ENCODE data around the gene PREX1. TPM values are rescaled to one million over a fixed set of nuclear protein-coding genes. Genes with fewer than 3 reads are reported as not detected.

Gene PREX1
- polyA plus RNA-seq, 1 of the 3 experiments (the other 2 are of a cell fraction): 5.3 TPM

DNA sequence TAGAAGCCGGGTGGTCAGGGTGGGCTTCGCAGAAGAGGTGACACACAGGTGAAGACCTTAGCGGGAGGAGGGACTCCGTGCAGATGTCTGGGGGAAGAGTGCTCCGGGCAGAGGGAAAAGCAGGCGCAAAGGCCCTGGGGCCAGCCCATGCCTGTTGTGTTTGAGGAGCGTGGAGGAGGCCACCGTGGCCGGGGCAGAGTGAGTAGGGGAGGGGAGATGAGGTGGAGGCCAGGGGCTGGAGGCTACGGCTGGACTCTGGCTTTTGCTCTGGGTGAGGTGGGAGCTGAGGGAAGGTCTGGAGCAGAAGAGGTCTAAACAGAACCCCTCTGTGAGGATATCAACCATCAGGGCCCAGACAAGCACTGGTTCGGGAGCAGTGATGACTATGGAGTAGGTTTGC, 244.0 kb downstream of the PREX1 start:
- Histone ChIP-seq H3K36me3 (replicated peaks in 1 of 2; ENCODE audit: control insufficient read depth in 1 of 2, insufficient read depth in 2 of 2, low read length in 1 of 2) (no peaks in the 10 kb centered on the region), H3K4me1 (ENCODE audit: control insufficient read depth in 1 of 2, insufficient read depth in 2 of 2, low read depth in 1 of 2, low read length in 1 of 2) (no peaks in the 10 kb centered on the region; a peak in 1 of 4 replicates), H3K4me2 (no peak overlapping the region), H3K27me3 (ENCODE audit: insufficient read depth) (peaks cover 5% of the 10 kb centered on the region; the same call in 1 of the 2 replicates), H3K9me3 (no peaks in the 10 kb centered on the region), H3K79me2 (ENCODE audit: insufficient read depth) (no peaks in the 10 kb centered on the region), H3K9ac (no peak overlapping the region), H3K4me3 (ENCODE audit: low read depth in 2 of 2, low read length in 1 of 2) (no peak overlapping the region), H3K27ac (ENCODE audit: low read depth in 2 of 2, low read length in 1 of 2) (no peak overlapping the region), H3K9me2 (no peaks in the 10 kb centered on the region), H4K20me1 (ENCODE audit: insufficient read depth) (no peaks in the 10 kb centered on the region), H3F3A (replicated peaks; ENCODE audit: insufficient read depth) (no peaks in the 10 kb centered on the region), H2AFZ (ENCODE audit: low read depth) (no peak overlapping the region)
- no peak for DNase-seq
- ChIA-PET POLR2A (no interaction called here), CTCF (no interaction called here)
- WGBS (ENCODE audit: low lambda C conversion rate): 61% methylated on average over 11 of the region's 11 CpGs
- TF ChIP-seq, protein P1, sequence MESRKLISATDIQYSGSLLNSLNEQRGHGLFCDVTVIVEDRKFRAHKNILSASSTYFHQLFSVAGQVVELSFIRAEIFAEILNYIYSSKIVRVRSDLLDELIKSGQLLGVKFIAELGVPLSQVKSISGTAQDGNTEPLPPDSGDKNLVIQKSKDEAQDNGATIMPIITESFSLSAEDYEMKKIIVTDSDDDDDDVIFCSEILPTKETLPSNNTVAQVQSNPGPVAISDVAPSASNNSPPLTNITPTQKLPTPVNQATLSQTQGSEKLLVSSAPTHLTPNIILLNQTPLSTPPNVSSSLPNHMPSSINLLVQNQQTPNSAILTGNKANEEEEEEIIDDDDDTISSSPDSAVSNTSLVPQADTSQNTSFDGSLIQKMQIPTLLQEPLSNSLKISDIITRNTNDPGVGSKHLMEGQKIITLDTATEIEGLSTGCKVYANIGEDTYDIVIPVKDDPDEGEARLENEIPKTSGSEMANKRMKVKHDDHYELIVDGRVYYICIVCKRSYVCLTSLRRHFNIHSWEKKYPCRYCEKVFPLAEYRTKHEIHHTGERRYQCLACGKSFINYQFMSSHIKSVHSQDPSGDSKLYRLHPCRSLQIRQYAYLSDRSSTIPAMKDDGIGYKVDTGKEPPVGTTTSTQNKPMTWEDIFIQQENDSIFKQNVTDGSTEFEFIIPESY (IDR thresholded peaks at IDR 0.05; ENCODE audit: borderline replicate concordance, low read depth): no peak
- no peak for TF ChIP-seq FOXJ3 (CRISPR knock-in tag; IDR thresholded peaks at IDR 0.05)
- no peak for TF ChIP-seq RAD21 (IDR thresholded peaks at IDR 0.05; ENCODE audit: low read length)

DNA sequence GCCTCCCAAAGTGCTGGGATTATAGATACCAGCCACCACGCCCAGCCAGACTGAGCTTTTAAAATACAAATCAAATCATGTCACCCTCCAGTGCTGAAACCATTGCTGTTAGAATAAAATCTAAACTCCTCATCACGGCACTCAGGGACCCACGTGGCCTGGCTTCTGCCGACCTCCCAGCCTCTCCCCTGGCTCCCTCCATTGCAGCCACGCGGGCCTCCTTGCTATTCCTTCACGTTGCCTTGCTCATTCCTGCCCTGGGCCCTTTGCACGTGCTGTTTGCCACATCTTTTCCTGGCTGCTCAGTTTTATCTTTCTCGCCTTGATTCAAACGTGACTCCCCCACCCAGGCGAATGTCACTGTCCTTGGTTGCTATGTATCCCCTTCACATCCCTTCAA, 244.6 kb downstream of the PREX1 start:
- Histone ChIP-seq H3K9ac (no peak overlapping the region), H3K27me3 (ENCODE audit: insufficient read depth) (peaks cover 5% of the 10 kb centered on the region; the same call in 1 of the 2 replicates), H3F3A (replicated peaks; ENCODE audit: insufficient read depth) (no peaks in the 10 kb centered on the region), H4K20me1 (ENCODE audit: insufficient read depth) (no peaks in the 10 kb centered on the region), H3K4me1 (ENCODE audit: control insufficient read depth in 1 of 2, insufficient read depth in 2 of 2, low read depth in 1 of 2, low read length in 1 of 2) (no peaks in the 10 kb centered on the region; a peak in 1 of 4 replicates), H3K4me2 (no peak overlapping the region), H3K36me3 (replicated peaks in 1 of 2; ENCODE audit: control insufficient read depth in 1 of 2, insufficient read depth in 2 of 2, low read length in 1 of 2) (no peaks in the 10 kb centered on the region), H3K9me3 (no peaks in the 10 kb centered on the region), H3K9me2 (no peaks in the 10 kb centered on the region), H2AFZ (ENCODE audit: low read depth) (no peak overlapping the region), H3K27ac (ENCODE audit: low read depth in 2 of 2, low read length in 1 of 2) (no peak overlapping the region), H3K4me3 (ENCODE audit: low read depth in 2 of 2, low read length in 1 of 2) (no peak overlapping the region), H3K79me2 (ENCODE audit: insufficient read depth) (no peaks in the 10 kb centered on the region)
- POLR2A ChIA-PET: no interaction called here
- DNase-seq: no peak
- WGBS (ENCODE audit: low lambda C conversion rate): 60% methylated on average over 11 of the region's 11 CpGs
- CTCF ChIA-PET: interaction anchor here (1.0 to 1.8 kb wide), 4 partner anchors 9 to 1387 kb away, joined by 3 to 8 read pairs (median 4); no protein-coding TSS in a partner anchor
- TF ChIP-seq FOSL2 (IDR thresholded peaks at IDR 0.05; ENCODE audit: borderline replicate concordance, low read depth): no peak
- TF ChIP-seq, protein P2, sequence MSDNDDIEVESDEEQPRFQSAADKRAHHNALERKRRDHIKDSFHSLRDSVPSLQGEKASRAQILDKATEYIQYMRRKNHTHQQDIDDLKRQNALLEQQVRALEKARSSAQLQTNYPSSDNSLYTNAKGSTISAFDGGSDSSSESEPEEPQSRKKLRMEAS (IDR thresholded peaks at IDR 0.05; ENCODE audit: low read depth): no peak
- no peak for TF ChIP-seq CHD2 (IDR thresholded peaks at IDR 0.05; ENCODE audit: low read length, partially characterized antibody)
- TF ChIP-seq RCOR1 (IDR thresholded peaks at IDR 0.05; ENCODE audit: low read length): no peak
- TF ChIP-seq, protein P3, sequence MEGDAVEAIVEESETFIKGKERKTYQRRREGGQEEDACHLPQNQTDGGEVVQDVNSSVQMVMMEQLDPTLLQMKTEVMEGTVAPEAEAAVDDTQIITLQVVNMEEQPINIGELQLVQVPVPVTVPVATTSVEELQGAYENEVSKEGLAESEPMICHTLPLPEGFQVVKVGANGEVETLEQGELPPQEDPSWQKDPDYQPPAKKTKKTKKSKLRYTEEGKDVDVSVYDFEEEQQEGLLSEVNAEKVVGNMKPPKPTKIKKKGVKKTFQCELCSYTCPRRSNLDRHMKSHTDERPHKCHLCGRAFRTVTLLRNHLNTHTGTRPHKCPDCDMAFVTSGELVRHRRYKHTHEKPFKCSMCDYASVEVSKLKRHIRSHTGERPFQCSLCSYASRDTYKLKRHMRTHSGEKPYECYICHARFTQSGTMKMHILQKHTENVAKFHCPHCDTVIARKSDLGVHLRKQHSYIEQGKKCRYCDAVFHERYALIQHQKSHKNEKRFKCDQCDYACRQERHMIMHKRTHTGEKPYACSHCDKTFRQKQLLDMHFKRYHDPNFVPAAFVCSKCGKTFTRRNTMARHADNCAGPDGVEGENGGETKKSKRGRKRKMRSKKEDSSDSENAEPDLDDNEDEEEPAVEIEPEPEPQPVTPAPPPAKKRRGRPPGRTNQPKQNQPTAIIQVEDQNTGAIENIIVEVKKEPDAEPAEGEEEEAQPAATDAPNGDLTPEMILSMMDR (IDR thresholded peaks at IDR 0.05): no peak
- TF ChIP-seq NRF1 (IDR thresholded peaks at IDR 0.05; ENCODE audit: low read depth, low read length): no peak
- no peak for TF ChIP-seq GABPA (IDR thresholded peaks at IDR 0.05; ENCODE audit: low read depth)
- TF ChIP-seq, protein P4, sequence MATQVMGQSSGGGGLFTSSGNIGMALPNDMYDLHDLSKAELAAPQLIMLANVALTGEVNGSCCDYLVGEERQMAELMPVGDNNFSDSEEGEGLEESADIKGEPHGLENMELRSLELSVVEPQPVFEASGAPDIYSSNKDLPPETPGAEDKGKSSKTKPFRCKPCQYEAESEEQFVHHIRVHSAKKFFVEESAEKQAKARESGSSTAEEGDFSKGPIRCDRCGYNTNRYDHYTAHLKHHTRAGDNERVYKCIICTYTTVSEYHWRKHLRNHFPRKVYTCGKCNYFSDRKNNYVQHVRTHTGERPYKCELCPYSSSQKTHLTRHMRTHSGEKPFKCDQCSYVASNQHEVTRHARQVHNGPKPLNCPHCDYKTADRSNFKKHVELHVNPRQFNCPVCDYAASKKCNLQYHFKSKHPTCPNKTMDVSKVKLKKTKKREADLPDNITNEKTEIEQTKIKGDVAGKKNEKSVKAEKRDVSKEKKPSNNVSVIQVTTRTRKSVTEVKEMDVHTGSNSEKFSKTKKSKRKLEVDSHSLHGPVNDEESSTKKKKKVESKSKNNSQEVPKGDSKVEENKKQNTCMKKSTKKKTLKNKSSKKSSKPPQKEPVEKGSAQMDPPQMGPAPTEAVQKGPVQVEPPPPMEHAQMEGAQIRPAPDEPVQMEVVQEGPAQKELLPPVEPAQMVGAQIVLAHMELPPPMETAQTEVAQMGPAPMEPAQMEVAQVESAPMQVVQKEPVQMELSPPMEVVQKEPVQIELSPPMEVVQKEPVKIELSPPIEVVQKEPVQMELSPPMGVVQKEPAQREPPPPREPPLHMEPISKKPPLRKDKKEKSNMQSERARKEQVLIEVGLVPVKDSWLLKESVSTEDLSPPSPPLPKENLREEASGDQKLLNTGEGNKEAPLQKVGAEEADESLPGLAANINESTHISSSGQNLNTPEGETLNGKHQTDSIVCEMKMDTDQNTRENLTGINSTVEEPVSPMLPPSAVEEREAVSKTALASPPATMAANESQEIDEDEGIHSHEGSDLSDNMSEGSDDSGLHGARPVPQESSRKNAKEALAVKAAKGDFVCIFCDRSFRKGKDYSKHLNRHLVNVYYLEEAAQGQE (IDR thresholded peaks at IDR 0.05; ENCODE audit: low read depth, low read length): no peak
- no peak for TF ChIP-seq NFIC (IDR thresholded peaks at IDR 0.05; ENCODE audit: borderline replicate concordance)
- TF ChIP-seq, protein P5, sequence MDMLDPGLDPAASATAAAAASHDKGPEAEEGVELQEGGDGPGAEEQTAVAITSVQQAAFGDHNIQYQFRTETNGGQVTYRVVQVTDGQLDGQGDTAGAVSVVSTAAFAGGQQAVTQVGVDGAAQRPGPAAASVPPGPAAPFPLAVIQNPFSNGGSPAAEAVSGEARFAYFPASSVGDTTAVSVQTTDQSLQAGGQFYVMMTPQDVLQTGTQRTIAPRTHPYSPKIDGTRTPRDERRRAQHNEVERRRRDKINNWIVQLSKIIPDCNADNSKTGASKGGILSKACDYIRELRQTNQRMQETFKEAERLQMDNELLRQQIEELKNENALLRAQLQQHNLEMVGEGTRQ (IDR thresholded peaks at IDR 0.05; ENCODE audit: borderline replicate concordance, low read depth, low read length): no peak
- TF ChIP-seq FOXJ3 (CRISPR knock-in tag; IDR thresholded peaks at IDR 0.05): no peak
- TF ChIP-seq, protein P6, sequence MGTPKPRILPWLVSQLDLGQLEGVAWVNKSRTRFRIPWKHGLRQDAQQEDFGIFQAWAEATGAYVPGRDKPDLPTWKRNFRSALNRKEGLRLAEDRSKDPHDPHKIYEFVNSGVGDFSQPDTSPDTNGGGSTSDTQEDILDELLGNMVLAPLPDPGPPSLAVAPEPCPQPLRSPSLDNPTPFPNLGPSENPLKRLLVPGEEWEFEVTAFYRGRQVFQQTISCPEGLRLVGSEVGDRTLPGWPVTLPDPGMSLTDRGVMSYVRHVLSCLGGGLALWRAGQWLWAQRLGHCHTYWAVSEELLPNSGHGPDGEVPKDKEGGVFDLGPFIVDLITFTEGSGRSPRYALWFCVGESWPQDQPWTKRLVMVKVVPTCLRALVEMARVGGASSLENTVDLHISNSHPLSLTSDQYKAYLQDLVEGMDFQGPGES (IDR thresholded peaks at IDR 0.05; ENCODE audit: low read depth, low read length): no peak
- no peak for TF ChIP-seq EP300 (IDR thresholded peaks at IDR 0.05; ENCODE audit: borderline replicate concordance in 1 of 2, low read depth in 1 of 2, low read length in 1 of 2)
- no peak for TF ChIP-seq MEF2A (IDR thresholded peaks at IDR 0.05; ENCODE audit: borderline replicate concordance, low read depth)
- no peak for TF ChIP-seq RAD21 (IDR thresholded peaks at IDR 0.05; ENCODE audit: low read length)
- no peak for TF ChIP-seq YY1 (IDR thresholded peaks at IDR 0.05; ENCODE audit: low read depth)
